ENCODE data around the gene PROSER2.
"Not testable (repeated sequence)": the region's sequence is repeated elsewhere in the genome, so short reads cannot be mapped to it uniquely, and the experiment has no call there.

PROSER2 gene

DNA sequence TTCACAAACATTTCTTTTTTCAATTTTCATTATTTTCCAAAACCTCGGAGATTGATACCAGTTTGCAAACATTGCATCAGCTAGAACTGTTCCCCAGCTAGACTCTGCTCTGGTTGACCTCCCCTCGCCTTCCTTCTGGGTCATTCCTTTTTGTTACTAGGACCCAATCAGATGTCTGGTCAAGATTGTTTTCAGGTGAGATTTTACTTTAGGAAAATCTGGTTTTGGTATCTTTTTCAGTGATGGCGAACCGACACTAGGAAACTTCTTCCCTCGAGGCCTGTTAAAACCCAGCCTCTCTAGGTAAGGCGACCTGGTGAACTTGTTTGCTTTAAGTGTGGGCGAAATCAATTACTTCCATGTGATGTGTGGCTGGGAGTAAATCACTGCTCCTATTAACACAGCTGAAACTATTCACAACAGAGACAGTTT lies 8.4 kb downstream of the PROSER2 start:
- in situ Hi-C loops (cut with MboI; ENCODE audit: low sequenced_read_pairs) = no loop called here
- Histone ChIP-seq H3K4me3 (no peak overlapping the region), H3K27me3 (ENCODE audit: low read depth) (no peaks in the 10 kb centered on the region), H3K4me1 (peaks cover 9% of the 10 kb centered on the region; the same call in 1 of the 2 replicates), H3K36me3 (replicated peaks) (no peaks in the 10 kb centered on the region), H3K9me3 (no peaks in the 10 kb centered on the region)
- DNase-seq (ENCODE audit: low spot score in 2 of 2) = no peak

DNA sequence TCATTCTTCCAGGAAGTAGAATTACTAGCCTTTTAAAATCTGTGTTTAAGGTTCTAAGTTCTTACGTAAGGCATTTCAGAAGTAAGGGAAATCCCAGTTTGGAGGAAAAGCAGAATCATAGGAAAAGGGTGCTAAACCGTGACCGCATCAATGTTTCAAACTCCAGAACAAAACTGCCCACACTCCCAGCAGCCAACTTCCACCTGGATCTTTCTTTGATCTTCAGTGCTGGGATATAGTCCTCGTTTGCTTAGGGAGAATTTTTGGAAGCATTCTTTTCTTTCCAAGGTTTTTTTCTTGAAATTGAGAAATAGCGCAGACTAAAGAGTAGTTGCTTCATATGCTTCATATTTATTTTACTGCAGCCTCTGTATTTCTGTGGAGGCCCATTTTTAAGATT lies 8.9 kb downstream of the PROSER2 start:
- no peak overlapping the region for H3K4me3 ChIP-seq
- H3K9me3 ChIP-seq = no peaks in the 10 kb centered on the region
- peaks cover 9% of the 10 kb centered on the region; the same call in 1 of the 2 replicates for H3K4me1 ChIP-seq
- no peak for DNase-seq (ENCODE audit: low spot score in 2 of 2)
- H3K36me3 ChIP-seq (replicated peaks) = no peaks in the 10 kb centered on the region
- no peaks in the 10 kb centered on the region for H3K27me3 ChIP-seq (ENCODE audit: low read depth)
- in situ Hi-C loops (cut with MboI; ENCODE audit: low sequenced_read_pairs) = no loop called here

DNA sequence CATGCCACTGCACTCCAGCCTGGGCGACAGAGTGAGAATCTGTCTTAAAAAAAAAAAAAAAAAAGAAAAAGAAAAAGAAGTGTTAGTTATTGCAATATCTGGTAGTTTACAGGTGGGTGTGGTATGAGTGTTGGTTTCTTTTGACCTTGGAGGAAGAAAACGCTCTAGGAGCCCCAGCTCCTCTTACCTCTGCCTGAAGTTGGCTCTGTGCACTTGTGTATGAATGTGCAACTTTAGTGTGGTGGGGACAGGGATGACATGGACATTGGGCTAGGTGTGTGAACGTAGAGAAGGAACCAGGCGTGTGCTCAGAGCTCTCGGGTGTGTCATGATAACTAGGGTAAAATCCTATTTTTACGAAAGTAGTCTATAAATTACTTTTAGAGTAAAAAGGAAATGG lies 11.9 kb downstream of the PROSER2 start:
- Histone ChIP-seq H3K9me3 (no peaks in the 10 kb centered on the region), H3K27me3 (ENCODE audit: low read depth) (no peaks in the 10 kb centered on the region), H3K4me3 (no peak overlapping the region), H3K4me1 (peaks cover 9% of the 10 kb centered on the region; the same call in 1 of the 2 replicates), H3K36me3 (replicated peaks) (no peaks in the 10 kb centered on the region)
- DNase-seq (ENCODE audit: low spot score in 2 of 2) = no peak
- in situ Hi-C loops (cut with MboI; ENCODE audit: low sequenced_read_pairs) = no loop called here

DNA sequence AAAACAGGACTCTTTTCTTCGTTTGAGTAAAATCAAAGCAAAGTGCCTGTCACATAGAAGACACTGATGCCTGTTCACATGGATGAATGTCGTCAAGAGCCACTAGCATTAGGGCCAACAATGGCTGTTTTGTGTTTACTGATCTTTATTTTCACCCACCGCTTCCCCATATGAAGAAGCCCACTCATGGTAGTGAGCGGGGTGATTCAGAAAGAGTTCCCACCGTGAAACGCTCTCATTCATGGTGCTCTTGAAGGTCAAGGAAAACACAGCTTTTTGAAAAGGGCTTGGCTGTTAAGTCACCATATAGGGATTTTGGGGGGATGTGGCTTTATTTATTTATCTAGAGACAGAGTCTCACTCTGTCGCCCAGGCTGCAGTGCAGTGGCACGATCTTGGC lies 12.5 kb downstream of the PROSER2 start:
- no peak for DNase-seq (ENCODE audit: low spot score in 2 of 2)
- Histone ChIP-seq H3K36me3 (replicated peaks) (no peaks in the 10 kb centered on the region), H3K4me3 (no peak overlapping the region), H3K27me3 (ENCODE audit: low read depth) (no peaks in the 10 kb centered on the region), H3K9me3 (no peaks in the 10 kb centered on the region), H3K4me1 (peaks cover 8% of the 10 kb centered on the region; the same call in 1 of the 2 replicates)
- in situ Hi-C loops (cut with MboI; ENCODE audit: low sequenced_read_pairs) = no loop called here

DNA sequence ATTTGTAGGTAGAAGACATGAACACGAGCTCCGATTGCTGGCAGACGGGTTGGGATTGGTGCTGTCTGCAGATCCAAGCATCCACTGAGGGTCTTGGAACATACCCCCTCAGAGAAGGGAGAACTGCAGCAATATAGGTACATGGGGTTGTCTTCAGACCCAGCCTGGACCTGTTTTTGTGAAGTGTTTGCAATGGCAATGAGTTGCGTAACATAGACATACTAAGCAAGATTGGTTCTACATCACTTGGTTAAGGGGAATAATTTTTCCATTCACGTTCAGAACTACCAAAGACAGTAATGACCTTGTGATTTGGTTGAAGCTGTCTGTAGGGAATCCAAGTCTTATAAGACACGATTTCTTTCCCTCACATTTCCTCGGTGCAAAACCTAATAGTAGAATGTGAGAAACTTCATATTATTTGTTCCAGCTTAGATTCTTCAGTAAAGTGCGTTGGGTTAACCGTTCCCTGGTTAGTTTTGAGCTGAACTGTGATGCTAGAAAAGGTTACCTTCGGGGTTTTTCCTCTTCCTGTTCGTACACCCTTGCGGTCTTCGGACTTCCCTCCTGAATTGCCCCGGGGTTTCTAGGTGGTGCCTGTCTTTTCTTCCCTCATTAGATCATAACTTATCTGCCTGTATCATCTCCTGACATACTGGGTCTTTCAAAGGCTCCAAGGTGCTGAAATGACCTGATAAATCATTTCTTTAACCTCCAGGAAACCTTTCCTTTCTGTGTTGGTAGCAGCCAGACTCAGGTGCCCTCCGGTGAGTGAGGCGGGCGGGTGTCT lies 14.4 kb downstream of the PROSER2 start:
- Histone ChIP-seq H3K4me1 (no peaks in the 10 kb centered on the region), H3K36me3 (replicated peaks) (no peaks in the 10 kb centered on the region), H3K27me3 (ENCODE audit: low read depth) (no peaks in the 10 kb centered on the region), H3K4me3 (no peak overlapping the region), H3K9me3 (no peaks in the 10 kb centered on the region)
- no peak for DNase-seq (ENCODE audit: low spot score in 2 of 2)
- in situ Hi-C loops (cut with MboI; ENCODE audit: low sequenced_read_pairs) = no loop called here

DNA sequence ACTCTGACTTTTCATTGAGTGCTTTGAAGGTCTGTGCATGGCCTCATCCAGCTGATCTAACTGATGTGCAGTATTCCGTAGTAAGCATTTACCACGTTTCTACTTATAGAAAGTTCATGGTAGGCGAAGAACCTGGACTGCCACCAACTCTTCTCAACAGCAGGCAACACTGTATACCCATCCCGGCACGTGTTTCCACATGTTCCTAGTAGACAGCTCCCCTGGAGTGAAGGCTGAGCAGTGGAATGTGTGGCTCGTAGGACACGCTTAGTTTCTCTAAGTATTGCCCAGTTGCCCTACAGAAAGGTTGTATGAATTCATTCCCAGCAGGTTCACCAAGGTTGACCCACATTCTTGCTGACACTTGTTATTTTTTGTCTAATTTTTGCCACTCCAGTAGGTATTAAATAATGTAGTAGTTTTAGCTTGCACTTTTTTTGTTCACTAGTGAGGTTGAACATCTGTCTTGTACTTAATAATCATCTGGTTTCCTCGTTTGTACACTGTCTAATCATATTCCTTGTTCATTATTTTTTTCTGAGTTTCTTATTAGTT lies 15.2 kb downstream of the PROSER2 start:
- no peak for DNase-seq (ENCODE audit: low spot score in 2 of 2)
- in situ Hi-C loops (cut with MboI; ENCODE audit: low sequenced_read_pairs) = no loop called here
- Histone ChIP-seq H3K36me3 (replicated peaks) (no peaks in the 10 kb centered on the region), H3K4me1 (no peaks in the 10 kb centered on the region), H3K9me3 (no peaks in the 10 kb centered on the region), H3K4me3 (no peak overlapping the region), H3K27me3 (ENCODE audit: low read depth) (no peaks in the 10 kb centered on the region)

DNA sequence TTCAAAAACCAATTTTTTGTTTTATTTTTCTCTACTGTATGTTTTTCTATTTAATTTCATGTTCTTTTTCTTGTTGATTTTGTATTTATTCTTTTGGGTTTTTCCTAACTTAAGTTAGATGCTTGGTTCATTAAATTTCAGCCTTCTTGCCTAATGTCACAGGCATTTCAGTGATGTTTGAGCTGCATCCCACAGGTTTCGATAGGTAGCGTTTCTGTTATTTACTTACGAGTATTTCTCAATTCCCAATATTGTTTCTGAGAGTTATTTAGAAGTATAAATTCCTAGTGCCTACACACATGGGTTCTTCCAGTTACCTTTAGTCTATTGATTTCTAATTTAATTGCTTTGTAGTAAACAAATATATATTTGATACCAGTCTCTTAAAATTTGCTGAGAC lies 18.2 kb downstream of the PROSER2 start:
- Histone ChIP-seq H3K9me3 (no peaks in the 10 kb centered on the region), H3K4me3 (no peak overlapping the region), H3K4me1 (no peaks in the 10 kb centered on the region), H3K27me3 (ENCODE audit: low read depth) (no peaks in the 10 kb centered on the region), H3K36me3 (replicated peaks) (no peaks in the 10 kb centered on the region)
- no peak for DNase-seq (ENCODE audit: low spot score in 2 of 2)
- in situ Hi-C loops (cut with MboI; ENCODE audit: low sequenced_read_pairs) = no loop called here

DNA sequence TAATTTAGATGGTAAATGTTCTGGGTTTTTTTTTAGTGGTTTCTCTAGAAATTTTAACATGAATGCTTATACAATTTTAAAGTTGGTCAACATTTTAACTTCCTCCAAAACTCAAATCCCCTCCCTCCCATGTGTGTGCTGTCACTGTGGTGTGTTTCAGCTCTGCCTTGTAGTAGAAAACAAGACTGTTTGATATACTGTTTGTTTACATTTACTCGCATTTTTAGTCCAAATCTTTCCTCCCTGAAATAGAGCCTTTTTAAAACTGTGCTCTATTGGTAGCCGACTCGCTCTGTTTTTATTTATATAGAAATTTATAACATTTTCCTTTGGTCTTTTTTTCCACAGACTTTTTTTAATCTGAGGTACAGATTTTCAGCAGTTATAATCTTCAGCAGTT lies 19.3 kb downstream of the PROSER2 start:
- no peaks in the 10 kb centered on the region for H3K36me3 ChIP-seq (replicated peaks)
- in situ Hi-C loops (cut with MboI; ENCODE audit: low sequenced_read_pairs) = no loop called here
- H3K27me3 ChIP-seq (ENCODE audit: low read depth) = no peaks in the 10 kb centered on the region
- no peak for DNase-seq (ENCODE audit: low spot score in 2 of 2)
- H3K4me3 ChIP-seq = no peak overlapping the region
- no peaks in the 10 kb centered on the region for H3K4me1 ChIP-seq
- H3K9me3 ChIP-seq = no peaks in the 10 kb centered on the region

DNA sequence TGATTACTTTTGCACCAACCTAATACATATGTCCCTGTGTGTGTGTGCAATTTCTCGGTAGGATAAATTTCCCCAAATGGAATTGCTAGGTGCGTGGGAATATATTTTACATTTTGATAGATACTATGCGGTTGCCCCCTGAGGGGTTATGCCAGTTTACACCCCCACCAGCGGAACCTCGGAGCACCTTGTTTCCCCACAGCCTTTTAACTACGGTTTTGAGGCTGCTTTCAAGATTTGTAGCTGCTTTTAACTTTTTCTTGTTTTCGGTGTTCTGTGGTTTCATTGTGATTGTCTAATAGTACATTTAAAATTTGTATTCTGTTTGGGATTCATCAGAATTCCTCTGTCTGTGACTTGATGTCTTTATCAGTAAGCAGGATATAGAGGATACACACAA lies 22.0 kb downstream of the PROSER2 start:
- no peaks in the 10 kb centered on the region for H3K9me3 ChIP-seq
- DNase-seq (ENCODE audit: low spot score in 2 of 2) = no peak
- H3K27me3 ChIP-seq (ENCODE audit: low read depth) = no peaks in the 10 kb centered on the region
- H3K36me3 ChIP-seq (replicated peaks) = no peaks in the 10 kb centered on the region
- in situ Hi-C loops (cut with MboI; ENCODE audit: low sequenced_read_pairs) = no loop called here
- no peaks in the 10 kb centered on the region for H3K4me1 ChIP-seq
- H3K4me3 ChIP-seq = no peak overlapping the region

DNA sequence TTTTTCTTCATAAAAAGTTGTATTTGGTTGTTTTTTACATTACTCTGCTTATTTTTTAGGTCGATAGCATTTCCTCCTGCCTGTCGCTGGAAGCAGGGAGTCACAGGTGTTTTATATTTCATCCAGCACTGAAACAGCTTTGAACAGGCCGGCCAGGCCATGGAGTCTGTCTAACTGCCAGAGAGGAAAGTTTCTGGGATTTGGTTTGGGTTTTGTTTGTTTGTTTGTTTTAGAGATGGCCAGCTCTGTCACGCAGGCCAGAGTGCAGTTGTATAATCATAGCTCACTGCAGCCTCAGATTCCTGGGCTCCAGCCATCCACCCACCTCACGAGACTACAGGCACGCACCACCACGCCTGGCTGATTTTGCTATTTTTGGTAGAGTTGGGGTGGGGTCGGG lies 23.4 kb downstream of the PROSER2 start:
- H3K36me3 ChIP-seq (replicated peaks) = 0 out of 2 replicates have a peak, but pooled peaks cover 5% of the 10 kb centered on the region
- in situ Hi-C loops (cut with MboI; ENCODE audit: low sequenced_read_pairs) = no loop called here

DNA sequence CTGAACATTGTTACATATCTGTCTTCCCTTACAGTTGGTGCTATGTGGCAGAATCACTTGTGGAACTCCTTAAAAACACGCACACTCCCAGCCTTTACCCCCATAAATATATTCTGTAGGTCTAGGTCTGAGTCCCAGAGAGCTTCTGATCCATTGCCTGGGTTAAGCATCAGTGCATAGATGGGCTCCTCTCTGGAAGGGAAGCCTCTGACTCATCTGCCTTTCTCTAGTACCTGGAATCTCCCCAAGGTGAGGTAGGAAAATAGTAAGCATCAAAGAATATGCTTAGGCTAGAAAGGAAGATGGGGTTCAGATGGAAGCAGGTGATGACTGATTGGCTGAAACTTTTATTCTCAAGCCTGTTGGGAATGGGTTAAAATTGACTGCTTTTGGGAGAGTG lies 26.1 kb downstream of the PROSER2 start:
- H3K27me3 ChIP-seq (ENCODE audit: low read depth) = no peaks in the 10 kb centered on the region
- in situ Hi-C loops (cut with MboI; ENCODE audit: low sequenced_read_pairs) = no loop called here
- peaks cover 16% of the 10 kb centered on the region for H3K36me3 ChIP-seq (replicated peaks)
- H3K4me1 ChIP-seq = no peaks in the 10 kb centered on the region
- DNase-seq (ENCODE audit: low spot score in 2 of 2) = no peak
- no peak overlapping the region for H3K4me3 ChIP-seq
- no peaks in the 10 kb centered on the region for H3K9me3 ChIP-seq

More for the DNA sequence above, 23.4 kb downstream of the PROSER2 start:
- no peak overlapping the region for H3K4me3 ChIP-seq
- H3K27me3 ChIP-seq (ENCODE audit: low read depth) = no peaks in the 10 kb centered on the region
- DNase-seq (ENCODE audit: low spot score in 2 of 2) = no peak
- H3K9me3 ChIP-seq = no peaks in the 10 kb centered on the region
- H3K4me1 ChIP-seq = no peaks in the 10 kb centered on the region

DNA sequence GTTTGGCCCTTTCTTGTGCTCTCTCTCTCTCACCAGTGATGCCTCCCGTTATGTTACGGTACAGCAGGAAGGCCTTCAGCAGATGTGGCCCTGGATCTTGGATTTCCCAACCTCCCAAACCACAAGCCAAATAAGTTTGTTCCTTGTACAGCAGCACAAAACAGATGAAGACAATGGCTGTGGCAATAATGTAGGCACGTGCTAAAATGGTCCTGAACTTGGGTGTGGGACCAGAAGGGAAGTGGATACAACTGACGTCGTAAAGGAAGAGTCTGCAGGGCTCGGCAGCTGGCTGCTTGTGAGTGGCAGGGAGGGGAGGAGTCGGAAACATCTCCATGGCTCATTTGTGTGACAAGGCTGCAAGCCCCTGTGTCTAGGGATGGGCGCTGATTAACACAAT lies 26.8 kb downstream of the PROSER2 start:
- DNase-seq (ENCODE audit: low spot score in 2 of 2) = no peak
- Histone ChIP-seq H3K4me3 (no peak overlapping the region), H3K9me3 (no peaks in the 10 kb centered on the region), H3K27me3 (ENCODE audit: low read depth) (no peaks in the 10 kb centered on the region), H3K36me3 (replicated peaks) (peaks cover 16% of the 10 kb centered on the region), H3K4me1 (no peaks in the 10 kb centered on the region)
- in situ Hi-C loops (cut with MboI; ENCODE audit: low sequenced_read_pairs) = no loop called here

DNA sequence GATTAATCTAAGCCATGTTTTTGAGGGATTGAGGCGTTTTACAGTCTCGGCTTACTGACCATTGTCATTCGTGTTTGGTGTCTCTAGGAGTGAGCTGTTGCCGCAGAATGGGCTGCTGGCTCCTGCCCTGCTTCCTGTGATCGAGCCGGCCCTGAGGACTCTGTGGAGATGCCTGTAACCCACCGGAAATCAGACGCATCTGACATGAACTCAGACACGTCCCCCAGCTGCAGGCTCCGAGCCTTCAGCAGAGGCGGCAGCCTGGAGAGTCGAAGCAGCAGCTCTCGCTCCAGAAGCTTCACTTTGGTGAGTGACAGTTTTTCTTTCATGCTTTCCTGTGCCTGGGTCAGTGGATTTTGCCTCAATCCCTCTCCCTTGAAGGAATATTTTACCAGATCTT lies 28.8 kb downstream of the PROSER2 start:
- no peaks in the 10 kb centered on the region for H3K4me1 ChIP-seq
- H3K27me3 ChIP-seq (ENCODE audit: low read depth) = no peaks in the 10 kb centered on the region
- no peak for DNase-seq (ENCODE audit: low spot score in 2 of 2)
- H3K4me3 ChIP-seq = no peak overlapping the region
- H3K36me3 ChIP-seq (replicated peaks) = peaks cover 21% of the 10 kb centered on the region
- no peaks in the 10 kb centered on the region for H3K9me3 ChIP-seq
- in situ Hi-C loops (cut with MboI; ENCODE audit: low sequenced_read_pairs) = no loop called here

DNA sequence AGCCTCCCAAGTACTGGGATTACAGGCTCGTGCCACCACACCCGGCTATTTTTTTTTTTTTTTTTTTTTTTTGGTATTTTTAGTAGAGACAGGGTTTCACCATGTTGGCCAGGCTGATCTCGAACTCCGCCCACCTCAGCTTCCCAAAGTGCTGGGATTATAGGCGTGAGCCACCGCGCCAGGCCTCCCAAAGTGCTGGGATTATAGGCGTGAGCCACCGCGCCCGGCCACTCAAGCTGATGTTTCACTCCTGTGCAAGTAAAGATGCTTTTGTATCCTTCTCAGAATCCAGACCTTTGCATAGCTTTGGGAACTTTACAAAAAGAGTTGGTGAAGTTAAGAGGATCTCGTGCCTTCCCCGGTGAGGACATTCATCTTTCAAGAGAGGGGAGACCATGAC lies 29.5 kb downstream of the PROSER2 start:
- peaks cover 22% of the 10 kb centered on the region for H3K36me3 ChIP-seq (replicated peaks)

More for the DNA sequence above, 29.5 kb downstream of the PROSER2 start:
- DNase-seq (ENCODE audit: low spot score in 2 of 2); H3K27me3 ChIP-seq (ENCODE audit: low read depth); in situ Hi-C loops (cut with MboI; ENCODE audit: low sequenced_read_pairs); H3K4me3 ChIP-seq; H3K4me1 ChIP-seq; H3K9me3 ChIP-seq: not testable (repeated sequence)

All from HAP-1 (cell line).